Measurements from ENCODE around the gene TBCCD1. TPM values are rescaled to one million over a fixed set of nuclear protein-coding genes. Genes with fewer than 3 reads are reported as not detected.

Gene TBCCD1
- total RNA-seq, 1 donor from 2014 or later: 6.2 TPM

DNA sequence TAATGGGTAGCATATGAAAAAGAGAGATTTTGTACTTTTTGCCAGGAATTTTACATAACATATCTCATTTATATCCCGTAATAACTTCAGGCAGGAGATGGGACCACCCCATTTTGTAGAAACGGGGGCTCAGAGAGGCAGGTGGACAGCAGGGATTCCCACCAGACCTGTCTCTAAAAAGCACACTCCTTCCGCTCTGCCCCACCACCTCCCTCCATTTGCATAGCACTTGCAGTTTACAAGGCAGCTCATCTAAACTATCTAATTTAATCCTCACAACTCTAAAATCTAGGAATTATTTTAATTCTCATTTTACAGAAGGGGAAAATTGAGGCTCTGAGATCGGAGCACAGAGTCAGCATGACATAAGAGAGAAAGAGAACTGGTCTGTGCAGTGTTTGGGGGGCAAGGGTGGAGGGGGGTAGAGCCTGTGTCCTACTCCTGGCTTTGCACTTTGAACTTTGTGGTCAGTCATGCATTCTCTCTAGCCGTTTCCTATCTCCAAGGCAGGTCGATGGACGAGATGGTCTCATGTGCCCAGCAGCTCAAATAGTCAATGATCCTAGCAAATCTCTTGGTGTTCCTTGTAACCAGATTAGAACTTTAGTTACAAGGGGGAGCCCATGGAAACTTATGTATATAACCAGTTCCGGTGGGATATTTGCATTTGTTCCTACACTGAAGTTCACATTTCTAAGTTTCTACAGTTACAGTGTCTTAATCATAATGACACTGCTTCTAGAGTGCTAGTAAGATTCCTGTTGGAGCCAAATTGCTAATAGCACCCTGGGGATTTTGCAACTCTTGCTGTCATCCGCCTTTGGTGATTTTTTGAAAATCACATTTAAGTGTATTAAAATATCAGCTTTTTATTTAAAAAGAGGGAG lies 41.5 kb downstream of the TBCCD1 start:
- intact Hi-C loops (cut with DNase I): no loop called here
- ATAC-seq (ENCODE audit: poor library complexity): no peak

DNA sequence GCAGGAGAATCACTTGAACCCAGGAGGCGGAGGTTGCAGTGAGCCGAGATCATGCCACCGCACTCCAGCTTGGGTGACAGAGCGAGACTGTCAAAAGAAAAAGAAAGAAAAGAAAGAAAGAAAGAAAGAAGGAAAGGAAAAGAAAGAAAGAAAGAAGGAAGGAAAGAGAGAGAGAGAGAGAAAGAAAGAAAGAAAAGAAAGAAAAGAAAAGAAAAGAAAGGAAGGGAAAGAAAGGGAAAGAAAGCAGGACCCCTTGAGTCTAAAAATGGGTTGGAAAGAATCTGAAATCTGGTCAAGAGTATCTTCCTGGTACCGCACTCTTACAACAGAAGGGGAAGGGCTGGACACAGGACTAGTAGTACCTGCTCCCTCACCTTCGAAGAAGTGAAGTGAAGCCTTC lies 42.5 kb downstream of the TBCCD1 start:
- intact Hi-C loops (cut with DNase I): no loop called here
- DNase-seq (no peak), ATAC-seq (ENCODE audit: poor library complexity) (no peak)

More for the DNA sequence above, 41.5 kb downstream of the TBCCD1 start:
- DNase-seq: no peak

DNA sequence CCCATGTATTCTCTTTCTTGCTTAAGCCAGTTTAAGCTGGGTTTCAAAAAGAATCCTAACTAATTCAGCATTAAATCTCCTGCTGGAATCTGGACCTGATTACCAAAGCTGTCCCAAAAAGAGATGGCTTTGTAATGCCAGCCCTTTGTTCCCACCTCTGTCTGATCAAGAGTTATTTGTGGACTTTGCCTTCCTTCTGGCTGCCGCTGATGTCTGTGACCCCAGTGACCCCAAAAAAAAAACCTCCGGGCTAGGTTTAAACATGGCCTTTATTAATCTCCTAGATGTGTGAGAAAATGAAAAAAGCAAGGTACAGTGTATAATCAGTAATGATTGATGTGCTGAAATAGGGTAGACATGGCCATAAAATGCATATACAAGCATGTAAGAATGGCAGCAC lies 43.7 kb downstream of the TBCCD1 start:
- DNase-seq: no peak

DNA sequence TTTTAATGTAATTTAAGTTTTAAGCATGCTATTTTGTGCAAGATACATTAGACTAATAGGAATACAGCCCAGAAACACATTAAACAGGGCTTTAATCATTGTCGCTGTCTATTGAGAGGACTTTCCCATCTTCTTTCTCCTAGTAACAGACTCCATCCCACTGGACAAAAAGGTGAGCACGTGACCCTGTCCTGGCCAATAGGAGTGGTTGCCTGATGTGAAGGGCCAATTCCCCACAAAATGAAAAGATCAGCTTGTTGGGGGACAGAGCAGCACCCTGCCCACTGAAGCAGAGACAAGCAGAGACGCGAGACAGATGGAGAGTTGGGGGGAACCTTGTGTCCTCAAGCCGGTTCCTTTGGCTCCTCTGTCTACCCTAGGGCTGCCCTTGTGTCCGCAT lies 44.1 kb downstream of the TBCCD1 start:
- no peak for DNase-seq
- ATAC-seq (ENCODE audit: poor library complexity): no peak
- intact Hi-C loops (cut with DNase I): no loop called here

More for the DNA sequence above, 43.7 kb downstream of the TBCCD1 start:
- no peak for ATAC-seq (ENCODE audit: poor library complexity)
- intact Hi-C loops (cut with DNase I): no loop called here

DNA sequence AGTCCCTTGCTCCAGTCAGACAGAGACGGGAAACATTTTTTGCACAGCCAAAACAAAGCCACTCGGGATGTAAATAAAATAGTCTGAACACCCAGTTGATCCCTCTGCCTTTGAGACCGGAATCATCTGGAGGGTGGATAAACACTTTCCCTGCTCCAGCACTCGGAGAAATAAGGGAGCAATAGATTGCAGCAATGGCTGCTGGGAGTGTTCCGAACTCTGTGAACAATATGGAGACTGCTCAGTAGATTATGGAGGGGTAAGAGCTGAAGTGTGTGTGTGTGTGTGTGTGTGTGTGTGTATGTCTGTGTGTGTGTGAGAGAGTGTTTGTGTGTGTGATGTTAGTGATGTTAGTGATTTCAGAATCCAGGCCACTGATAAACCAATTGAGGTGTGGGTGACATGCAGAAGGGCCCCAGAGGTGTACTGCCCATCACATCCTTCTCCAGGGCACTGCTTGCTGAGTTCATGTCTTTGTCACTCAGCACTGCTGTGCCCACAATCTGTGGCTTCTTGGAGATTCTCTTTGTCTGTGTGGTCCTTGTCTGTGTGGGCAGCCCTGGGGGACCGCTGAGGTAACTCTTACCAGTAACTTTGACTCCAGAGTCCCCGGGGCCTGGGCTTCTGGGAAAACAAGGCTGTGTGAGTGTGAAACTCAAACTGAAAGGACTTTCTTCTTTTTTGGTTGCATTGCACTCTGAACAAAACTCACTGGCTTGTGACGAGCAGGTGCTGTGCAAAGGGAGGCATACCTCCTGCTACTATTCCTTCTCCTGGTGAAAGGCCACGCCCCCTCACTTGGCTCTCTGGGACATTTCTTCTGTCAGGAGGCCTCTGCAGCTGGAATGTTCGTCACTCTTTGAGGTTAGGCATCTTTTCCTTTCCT lies 45.9 kb downstream of the TBCCD1 start:
- intact Hi-C loops (cut with DNase I): no loop called here
- DNase-seq (no peak), ATAC-seq (ENCODE audit: poor library complexity) (no peak)

DNA sequence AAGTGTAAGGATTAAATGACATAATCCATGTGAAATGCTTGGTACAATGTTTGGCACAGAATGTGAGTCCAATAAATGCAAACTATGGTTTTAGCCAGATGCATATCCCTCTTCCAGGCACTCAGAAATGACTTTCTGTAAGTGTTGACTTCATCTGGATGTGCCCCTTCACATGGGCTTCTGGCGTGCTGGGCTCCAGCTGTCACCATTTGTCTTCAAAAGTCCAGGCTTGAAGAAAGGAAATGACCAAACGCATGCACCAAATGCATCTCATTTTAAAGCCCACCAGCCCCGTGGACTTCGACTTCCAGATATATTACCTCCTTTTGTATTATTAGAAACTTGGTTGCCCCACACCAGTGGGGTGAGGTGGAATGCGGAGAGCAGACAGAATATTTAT lies 46.7 kb downstream of the TBCCD1 start:
- ATAC-seq (ENCODE audit: poor library complexity): no peak
- intact Hi-C loops (cut with DNase I): no loop called here
- DNase-seq: no peak

DNA sequence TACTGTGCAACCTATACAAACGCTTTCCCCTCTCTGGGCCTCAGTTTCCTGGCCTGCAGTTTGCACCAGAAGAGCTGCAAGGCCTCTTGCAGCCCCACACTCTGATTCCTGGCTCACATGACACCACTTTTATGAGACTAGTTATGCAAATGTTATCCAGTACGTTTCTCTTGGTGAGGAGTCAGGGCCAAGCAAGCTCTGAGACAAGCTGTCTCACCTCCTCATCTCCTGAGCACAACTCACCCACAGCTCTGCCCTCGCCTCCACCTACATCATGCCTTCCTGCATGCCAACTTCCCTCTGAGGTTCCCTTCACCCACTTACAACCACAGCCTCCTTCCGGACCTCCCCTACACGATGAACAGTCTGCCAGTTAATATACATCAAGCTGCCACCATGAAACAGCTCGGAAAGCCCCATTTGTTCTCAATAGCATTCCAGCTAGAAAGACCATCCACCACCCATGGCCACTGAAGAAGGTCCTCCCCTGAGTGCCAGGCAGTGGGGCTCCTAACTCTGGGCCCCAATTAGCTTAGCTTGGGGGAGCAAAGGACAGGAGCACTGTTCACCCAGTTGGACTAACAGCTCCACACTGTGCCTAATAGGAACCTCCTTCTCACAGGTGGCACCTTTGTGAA lies 48.0 kb downstream of the TBCCD1 start:
- DNase-seq: no peak
- intact Hi-C loops (cut with DNase I): no loop called here

DNA sequence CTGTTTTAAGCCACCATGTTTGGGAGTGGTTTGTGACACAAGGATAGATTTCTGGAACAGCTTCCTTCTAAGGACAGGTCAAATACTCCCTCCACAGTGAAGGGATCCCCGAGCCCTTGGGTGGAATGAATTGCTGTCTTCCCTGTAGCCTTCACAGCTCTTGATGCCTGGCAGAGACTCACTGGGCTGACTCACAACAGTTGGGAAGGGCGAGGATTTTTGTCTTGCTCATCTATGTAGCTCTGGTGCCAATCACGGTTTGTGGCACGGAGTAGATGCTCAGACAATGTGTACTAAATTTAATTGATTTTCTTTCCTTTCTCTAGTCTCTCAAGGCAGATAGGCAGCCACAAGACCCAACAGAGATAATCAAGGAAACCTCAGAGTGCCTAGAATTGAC lies 49.9 kb downstream of the TBCCD1 start:
- no peak for ATAC-seq (ENCODE audit: poor library complexity)
- no peak for DNase-seq
- intact Hi-C loops (cut with DNase I): no loop called here

More for the DNA sequence above, 48.0 kb downstream of the TBCCD1 start:
- no peak for ATAC-seq (ENCODE audit: poor library complexity)

DNA sequence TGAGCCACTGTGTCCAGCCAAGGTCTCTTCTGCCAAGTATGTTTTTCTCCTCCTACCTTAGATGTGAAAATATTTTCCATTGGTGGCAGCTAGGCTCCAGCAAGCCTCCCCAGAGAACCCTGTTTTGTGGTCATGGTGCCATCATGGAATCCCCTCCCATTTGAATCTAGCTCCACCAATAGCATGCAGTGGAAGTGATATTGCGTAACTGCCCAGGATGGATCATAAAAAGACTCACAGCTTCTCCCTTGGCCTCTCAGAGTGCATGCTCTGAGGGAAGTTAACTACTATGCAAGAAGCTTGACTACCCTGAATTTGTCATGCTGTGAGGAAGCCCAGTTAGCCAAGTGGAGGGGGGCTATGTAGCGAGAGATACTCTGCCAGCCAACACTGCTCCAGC lies 50.5 kb downstream of the TBCCD1 start:
- ATAC-seq (ENCODE audit: poor library complexity): no peak
- intact Hi-C loops (cut with DNase I): no loop called here
- no peak for DNase-seq

DNA sequence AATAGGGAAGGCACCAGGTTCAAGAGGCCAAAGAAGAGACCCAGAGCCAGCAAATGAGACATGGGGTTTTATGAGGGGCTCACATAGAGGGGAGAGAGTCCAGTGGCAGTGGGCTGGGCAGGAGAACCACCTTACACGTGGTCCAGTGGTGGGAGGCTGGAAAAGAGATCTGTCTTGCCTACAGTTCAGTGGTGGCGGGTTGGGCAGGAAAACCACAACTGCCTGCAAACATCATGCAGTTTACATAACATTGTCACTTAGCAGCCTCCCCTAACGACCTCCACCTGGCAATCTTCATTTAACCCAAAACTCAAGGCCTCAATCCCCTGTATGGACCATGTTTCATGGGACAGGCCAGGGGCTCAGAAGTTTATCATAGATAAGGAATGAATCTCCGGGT lies 52.0 kb downstream of the TBCCD1 start:
- ATAC-seq (ENCODE audit: poor library complexity) (no peak), DNase-seq (no peak)
- intact Hi-C loops (cut with DNase I): no loop called here

DNA sequence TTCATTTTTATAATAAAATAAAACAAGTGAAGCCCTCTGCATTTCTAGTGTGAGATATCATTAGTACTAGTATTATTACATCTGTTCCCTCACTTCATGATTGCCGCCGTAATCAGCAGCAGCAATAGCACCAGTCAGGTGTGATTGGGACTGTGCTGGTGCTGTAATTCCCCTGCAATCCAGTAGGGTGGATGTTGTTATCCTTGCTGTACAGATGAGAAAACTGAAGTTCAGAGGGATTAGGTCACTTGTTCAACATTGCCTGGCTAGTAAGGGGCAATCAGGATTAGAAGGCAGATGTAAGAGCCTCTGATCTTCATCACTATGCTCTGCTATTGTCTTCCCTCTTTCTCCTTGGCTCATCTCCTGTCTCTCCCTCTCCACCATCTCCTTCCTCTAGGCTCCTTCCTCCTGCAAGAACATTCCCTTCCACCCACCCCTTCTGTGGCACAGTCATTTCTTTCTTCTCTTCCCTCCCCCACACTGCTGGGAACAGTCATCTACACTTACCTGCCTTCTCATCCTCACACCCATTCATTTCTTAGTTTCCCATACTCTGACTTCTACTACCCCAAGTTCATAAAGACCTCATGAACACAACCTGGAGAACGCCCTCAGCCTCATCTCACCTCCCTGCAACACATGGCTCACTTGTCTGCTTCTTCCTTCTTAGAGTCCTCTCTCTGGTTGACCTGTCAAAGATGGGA lies 52.7 kb downstream of the TBCCD1 start:
- no peak for DNase-seq
- intact Hi-C loops (cut with DNase I): no loop called here
- no peak for ATAC-seq (ENCODE audit: poor library complexity)

DNA sequence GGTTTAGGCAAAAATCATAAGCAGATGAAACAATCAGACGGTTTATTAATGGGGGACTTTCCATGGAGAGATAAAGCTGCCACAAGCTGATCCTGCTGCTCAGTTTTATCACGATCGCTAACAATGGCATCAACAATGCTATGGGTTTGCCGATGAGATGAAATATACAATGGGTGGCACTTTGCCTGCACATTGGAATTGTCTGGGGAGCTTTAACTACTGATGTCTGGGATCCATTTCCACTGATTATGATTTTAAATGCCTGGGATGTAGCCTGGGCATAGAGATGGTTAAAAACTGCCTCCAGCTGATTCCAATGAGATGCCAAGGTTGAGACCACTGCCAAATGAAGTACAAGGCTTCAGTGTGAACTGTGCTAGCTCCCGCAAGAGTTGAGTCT lies 53.8 kb downstream of the TBCCD1 start:
- ATAC-seq (ENCODE audit: poor library complexity) (no peak), DNase-seq (no peak)
- intact Hi-C loops (cut with DNase I): no loop called here

DNA sequence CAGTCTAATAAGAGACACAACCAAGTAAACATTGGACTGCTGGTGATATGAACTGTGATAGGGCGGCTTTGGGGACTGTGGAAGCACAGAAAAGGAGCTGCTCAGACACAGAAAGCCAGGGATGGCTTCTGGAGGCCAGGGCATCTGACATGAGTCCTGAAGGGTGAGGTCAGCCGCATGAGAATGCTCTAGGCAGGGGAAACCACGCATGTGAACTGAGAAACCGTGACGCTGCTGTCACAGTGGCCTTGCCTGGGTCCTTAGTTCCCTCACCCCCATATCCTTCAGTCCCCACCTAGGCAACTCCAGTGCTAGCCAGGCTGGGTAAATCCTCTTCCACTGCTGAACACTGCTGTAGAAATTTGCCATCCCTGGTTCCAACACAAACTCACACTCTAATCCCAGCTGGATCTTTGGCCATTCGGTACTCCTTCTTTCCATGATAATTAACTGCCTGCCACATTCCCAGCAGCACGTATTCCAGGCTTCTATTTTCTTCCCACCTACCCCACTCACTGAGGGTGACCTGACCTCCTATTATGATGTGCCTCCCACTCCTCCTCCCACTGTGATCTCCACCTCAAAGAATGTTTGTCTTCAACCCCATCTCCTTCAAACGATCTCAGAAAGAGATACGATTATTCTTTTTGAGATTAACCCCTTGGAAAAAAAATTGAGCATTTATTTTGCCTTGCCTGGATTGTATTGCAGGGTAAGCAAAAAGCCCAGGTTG lies 54.4 kb downstream of the TBCCD1 start:
- ATAC-seq (ENCODE audit: poor library complexity) (no peak), DNase-seq (no peak)
- intact Hi-C loops (cut with DNase I): no loop called here

DNA sequence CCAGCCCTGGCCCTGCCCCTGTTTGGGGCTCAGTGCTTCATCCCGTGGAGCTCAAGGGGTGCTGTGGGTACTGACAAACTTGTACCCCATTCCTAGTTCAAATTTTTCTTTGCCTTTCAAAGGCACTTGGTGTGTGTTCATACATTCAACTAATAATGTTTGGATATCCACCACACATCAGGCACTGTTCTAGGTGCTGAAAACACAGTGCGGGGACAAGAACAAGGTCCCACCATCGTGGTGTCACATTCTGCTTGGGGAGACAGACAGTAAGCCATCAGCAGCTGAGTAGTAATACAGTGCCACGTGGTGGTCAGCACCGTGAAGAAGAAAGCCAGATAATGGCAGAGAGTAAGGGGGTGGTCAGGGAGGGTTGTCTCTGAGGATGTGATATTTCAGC lies 55.4 kb downstream of the TBCCD1 start:
- no peak for DNase-seq
- ATAC-seq (ENCODE audit: poor library complexity): no peak
- intact Hi-C loops (cut with DNase I): no loop called here

DNA sequence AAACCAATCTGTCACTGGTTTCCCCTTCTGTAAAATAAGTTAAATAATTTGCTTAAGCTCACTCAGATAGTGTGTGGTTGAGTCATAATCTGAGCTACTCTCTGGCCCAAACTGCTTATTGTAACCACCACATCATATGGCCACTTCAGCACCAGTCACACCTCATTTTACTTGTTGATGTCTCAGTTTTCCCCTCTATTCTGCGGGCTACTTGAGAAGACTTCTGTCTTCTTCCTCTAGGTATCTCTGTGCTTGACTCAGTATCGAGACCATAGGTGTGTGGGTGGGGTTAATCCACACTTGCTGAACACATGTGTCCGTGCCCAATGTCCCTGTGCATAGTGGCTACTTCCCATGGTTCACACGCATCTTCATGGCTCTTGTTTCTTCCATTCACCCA lies 55.9 kb downstream of the TBCCD1 start:
- intact Hi-C loops (cut with DNase I): no loop called here
- ATAC-seq (ENCODE audit: poor library complexity): no peak
- DNase-seq: no peak

DNA sequence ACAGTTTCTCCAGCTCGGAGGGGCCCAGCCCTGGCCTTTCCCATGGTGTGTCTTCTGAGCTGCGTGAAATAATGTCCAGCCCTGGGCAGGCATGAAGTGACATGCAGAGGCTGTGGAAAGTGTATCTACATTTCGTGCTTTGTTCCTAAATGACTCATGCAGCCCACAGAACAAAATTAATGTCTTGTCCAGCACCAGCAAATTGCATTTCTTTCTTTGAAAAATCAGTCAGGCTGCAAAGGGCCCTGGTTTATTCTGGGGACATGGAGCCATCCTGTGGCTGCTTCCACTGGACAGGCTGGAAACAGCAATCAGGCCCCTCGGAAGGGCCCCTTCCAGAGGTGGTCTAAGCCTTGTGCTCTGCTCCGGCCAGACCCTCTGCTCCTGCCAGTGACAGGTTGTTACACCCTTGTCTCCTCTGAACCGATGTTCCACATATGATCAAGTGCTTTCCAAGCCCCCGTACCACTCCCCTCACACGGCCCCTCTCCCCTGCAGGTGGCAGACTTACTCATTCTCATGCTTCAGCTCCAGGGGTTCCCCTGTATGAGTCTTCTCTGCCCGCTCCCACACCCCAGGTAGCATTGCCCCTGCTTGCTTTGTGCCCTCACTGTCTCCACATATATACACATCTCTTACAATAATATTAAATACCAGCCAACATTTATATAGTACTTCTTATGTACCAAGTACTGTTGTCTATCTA lies 56.6 kb downstream of the TBCCD1 start:
- no peak for ATAC-seq (ENCODE audit: poor library complexity)
- DNase-seq: no peak
- intact Hi-C loops (cut with DNase I): no loop called here

DNA sequence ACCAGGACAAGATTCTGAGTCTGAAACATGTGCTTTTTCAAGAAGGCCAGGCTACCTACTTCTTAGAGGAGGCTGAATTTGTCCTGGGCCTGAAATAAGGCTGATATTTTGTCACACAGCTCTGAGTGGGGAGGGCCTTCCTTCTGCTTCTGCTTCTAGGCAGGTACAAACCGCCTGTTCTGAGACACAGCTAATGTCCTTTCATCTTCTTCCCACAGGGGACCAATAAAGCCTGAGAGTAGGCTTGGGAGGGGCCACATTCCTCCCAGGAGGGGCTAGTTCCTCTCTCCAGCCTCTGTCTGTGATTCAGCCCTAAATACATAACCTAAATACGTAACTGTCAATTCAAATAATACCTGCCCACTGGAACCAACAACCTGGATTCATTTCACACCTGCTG lies 57.7 kb downstream of the TBCCD1 start:
- DNase-seq (no peak), ATAC-seq (ENCODE audit: poor library complexity) (no peak)
- intact Hi-C loops (cut with DNase I): no loop called here

DNA sequence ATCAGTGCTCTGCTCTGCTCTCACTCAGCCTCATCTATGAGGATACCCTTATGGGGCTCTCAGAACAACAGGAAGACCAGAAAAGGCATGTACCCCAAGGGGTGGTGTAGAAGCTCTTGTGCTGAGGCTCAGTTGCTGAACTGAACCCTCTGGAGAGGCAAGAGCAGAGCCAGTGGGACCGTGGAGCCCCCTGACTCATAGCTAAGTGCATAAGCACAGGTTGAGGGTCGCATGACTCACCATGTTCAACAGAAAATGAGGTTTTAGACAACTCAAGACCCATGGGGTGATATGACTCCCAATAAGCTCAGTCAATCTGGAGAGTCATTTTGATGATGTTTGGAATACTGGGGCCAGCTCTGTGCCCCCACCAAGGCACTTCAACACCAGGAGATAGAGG lies 60.3 kb downstream of the TBCCD1 start:
- intact Hi-C loops (cut with DNase I): no loop called here
- DNase-seq (no peak), ATAC-seq (ENCODE audit: poor library complexity) (no peak)

Measured in Right ventricle myocardium superior (tissue), 1 donor.